Measurements from ENCODE around the gene HNRNPC.

DNA sequence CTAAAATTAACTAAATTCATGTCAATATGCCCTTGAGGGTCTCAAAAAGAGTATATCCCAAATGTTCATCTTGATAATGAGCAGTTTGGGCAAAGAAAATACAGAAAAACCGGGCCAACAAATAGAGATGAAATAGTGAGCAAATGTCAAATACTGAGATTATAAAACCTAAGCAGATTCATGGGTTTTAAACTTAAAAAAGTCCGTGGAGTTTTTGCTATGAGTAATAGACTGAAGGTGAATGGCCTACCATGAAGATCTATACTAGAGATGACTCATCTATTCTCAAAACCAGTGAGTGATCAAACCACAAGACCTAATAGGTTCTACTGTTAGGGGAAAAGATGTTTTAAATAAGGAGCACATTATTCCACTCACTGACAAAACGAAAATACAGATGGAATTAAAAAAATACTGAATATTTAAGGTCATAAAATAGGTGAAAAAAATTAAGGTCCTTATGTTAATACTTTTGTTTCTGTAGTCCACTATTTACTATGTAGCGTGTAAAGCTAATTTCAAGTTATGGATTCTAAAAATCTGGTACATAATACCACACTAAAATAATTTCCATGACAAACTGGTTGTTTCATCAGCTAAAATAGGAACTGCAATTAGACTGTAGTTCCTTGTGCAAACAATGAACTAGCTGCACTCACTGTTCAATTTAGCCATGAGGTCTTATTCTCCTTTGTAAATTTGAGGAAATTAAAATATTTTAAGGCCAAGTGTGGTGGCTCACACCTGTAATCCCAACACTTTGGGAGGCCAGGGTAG lies 5.0 kb downstream of the HNRNPC start:
- no peak for TF ChIP-seq POLR2A (IDR thresholded peaks at IDR 0.05)
- TF ChIP-seq, protein P1, sequence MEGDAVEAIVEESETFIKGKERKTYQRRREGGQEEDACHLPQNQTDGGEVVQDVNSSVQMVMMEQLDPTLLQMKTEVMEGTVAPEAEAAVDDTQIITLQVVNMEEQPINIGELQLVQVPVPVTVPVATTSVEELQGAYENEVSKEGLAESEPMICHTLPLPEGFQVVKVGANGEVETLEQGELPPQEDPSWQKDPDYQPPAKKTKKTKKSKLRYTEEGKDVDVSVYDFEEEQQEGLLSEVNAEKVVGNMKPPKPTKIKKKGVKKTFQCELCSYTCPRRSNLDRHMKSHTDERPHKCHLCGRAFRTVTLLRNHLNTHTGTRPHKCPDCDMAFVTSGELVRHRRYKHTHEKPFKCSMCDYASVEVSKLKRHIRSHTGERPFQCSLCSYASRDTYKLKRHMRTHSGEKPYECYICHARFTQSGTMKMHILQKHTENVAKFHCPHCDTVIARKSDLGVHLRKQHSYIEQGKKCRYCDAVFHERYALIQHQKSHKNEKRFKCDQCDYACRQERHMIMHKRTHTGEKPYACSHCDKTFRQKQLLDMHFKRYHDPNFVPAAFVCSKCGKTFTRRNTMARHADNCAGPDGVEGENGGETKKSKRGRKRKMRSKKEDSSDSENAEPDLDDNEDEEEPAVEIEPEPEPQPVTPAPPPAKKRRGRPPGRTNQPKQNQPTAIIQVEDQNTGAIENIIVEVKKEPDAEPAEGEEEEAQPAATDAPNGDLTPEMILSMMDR (IDR thresholded peaks at IDR 0.05), result no peak

Data from thyroid gland (tissue), 4 donors.